GM21515 (cell line): ENCODE data around the gene HP1BP3.
"Not testable (repeated sequence)": the region's sequence is repeated elsewhere in the genome, so short reads cannot be mapped to it uniquely, and the experiment has no call there.

Source experiments
- ATAC-seq: cut with Tn5 transposase; IDR thresholded peaks from one replicate; pipeline ENCODE4 v1.9.1; 2021; ENCODE audit not compliant: unreplicated experiment

The HP1BP3 gene

DNA sequence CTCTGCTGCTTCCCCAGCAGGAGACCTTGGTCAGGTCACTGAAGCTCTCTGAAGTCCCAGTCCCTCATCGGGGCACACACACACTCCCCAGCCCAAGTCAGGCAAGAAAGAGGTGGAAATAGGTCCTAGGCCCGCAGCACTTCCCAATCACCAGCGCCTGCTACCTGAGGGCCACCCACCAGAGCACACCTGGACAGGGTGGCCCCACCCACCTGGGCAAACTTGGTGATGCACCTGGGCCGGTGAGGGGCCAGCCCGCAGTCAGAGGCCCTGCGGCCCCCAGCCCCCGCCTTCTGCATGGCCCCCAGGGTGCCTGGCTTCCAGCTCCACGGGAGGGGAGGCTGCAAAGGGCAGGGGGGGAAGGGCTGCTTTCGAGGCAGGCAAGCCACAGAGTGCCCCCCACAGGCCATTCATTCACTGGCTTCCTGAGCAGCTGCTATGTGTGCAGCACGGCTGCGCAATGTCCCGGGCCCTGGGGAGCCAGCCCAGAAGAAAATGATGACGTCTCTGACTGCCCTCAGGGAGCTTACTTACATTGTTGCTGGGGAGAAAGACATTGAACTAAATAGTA lies 59.3 kb downstream of the HP1BP3 start:
- no peak for ATAC-seq

DNA sequence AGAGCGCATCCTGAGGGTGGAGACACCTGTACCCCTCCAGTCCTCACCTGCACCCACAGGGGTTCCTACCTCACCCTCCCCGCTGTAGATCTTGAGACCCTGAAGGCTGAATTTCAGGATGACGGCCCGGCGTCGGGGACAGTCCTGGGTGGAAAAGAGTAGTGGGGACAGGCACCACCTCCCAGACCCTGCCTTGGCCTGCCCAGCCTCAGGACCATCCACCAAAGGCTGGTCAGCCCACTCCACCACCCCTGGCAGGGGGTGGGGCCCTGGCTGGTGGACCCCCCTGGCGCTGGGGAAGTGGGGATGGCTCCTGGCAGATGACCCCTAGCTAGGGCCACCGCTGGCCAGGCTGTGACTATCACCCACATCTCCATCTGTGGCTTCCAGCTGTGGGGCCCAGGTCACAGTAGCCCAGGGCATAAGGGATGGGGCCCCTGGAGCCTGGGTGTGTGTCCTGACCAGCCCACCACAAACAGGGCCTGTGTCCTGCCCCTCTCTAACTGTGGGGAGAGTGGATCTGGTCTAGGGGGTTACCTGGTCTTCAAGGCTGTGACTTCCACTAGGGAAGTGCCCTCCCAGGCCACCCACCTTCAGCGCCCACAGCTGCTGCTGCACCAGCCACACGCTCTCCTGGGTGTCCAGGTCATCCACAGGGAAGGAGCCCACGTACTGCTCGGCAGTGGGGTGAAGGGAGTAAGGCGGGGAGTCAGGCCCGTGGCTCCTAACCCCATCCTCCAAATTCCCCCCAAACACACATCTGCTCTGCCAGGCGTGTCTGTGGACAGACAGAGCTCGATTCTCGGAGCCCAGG lies 60.0 kb downstream of the HP1BP3 start:
- no peak for ATAC-seq

DNA sequence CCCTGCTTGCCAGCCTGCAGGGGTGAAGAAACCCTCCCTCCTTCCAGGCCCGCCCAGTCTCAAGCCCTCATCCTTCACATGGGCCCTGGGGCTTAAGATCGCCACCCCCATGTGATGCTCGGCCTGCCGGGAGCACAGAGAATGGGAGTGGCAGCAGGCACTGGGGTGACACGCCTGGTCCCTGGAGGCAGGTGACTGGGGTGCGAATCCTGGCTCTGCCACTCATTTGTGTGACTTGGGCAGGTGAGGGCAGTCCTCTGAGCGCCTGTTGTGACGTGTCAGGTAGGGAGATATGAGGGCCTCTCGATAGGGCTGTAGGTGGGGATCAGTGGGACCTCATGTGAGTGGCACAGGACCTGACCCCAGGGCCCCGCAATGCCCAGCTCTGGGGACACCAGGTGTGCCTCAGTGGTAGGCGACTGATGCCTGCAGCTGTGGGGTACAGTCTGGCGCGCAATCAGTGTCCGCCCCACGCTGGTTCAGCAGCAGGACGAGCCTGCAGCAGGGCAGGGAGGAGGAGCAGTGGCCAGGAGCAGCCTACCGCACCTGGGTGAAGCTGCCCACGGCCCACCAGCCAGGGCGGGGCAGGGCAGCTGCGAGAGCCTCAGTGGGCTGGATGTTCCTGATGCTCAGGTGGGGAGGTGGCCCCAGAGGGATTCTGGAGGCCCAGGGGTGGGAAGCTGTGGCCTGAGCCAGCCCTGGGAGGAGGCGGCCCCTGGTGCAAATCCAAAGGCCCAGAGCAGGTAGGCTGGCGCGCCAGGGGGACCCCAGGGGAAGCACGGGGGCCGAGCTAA lies 60.8 kb downstream of the HP1BP3 start:
- no peak for ATAC-seq

DNA sequence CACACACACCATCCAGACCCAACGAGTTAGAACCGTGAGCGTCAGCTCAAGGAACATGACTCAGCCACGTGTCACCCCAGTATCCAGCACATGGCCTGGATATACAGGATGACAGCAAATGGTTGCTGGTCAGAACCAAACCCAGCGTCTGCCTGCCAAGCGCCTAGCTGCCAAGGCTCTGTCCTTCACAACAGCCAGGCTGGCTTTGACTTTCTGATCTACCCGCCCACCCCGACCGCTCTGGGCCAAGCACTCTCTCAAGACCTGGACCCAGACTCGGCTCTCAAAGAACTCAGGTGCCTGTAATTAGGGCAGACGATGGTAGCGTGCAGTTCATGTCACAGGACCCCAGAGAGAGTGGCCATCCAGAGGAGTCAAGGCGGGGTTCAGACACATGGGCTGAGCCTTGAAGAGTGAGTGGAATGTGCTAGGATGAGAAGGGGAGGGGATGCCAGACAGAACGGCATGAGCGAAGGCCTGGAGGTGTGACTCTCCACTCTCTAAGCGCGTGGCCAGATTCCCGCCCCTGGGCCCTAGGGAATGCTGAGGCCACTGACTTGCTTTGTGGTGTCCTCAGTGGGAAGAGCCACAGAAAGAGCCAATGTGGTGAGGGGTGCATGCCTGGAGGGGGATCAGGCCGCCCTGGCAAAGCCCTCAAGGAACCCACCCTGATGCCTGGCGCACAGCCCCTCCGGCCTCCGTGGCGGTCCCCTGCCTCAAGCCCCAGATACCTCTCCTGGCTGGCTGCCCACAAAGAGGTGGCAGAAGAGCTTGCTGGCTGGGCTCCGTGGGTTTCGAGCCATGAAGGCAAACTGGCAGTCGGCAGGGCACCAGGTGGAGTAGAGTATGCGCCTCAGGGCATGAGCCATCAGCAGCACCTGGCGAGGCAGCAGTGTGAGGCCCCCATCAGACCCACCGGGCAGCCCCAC lies 61.7 kb downstream of the HP1BP3 start:
- ATAC-seq, result no peak

DNA sequence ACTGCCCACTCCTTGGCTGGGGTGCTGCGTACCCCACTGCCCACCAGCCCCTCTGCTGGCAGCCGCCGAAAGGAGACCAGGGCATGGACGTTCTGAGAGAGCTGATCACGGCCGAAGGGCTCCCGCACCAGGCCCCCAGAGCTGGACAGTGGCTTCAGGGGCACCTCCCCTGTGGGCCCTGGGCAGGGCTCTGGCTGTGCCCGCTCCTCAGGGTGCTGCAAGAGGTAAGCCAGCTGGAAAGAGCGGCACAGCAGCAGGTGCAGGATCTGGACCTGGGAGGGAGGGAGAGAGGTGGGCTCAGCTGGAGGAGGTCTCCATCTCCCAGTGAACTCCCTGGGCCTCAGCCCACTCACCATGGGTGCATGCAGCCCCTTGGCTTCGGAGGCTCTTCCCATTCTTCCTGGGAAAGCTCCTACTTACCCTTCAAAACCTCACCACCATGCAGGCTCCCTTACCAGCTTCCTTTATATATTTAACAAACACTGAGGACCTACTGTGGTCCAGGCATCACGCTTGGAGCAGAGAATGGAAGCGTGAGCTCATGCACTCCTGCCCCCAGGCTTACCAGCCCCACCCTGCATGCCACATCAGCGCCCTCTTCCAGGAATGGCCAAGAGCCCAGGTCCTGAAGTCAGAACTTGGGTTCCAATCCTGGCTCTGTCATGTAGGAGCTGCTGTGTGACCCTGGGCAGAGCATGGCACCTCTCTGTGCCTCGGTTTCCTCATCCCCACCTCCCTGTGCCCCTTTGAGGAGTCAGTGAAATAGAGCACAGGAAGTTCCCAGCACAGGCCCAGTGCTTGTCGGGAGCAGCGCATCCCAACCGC lies 62.5 kb downstream of the HP1BP3 start:
- ATAC-seq, result no peak

DNA sequence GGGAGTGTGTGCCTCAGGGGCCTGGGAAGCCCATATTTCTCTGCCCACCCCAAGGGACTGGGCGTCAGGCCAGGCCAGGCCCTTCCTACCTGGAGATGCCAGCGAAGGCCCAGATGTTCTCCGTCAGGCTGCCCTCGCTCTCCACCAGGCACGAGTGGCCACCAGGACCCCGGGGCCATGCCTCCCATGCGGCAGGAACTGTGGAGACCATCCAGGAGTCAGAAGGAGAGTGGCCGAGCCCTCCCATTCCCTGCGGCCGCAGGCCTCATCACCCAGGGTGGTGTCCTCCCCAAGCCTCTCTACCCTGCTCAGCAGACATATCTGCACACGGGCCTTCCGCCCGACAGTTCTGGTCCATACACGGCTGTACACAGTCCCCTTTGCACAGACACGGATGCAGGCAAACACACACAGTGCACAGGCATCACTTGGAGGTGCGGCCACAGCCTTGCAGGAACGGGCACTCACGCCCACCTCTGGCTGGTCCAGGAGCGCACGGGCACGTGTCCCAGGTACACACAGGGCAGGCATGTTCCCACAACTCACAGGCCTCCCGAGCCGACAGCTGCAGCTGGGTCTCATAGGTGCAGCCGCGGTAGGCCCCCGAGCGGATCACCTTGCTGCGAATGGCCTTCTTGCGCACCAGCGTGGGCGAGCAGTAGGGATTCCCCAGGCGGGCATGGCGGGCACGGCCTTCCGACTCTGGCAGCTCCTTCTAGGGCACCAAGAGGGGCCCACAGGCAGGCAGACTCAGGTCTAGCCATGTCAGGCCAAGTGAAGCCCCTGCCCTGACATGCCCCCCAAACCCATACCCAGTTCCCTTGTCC lies 63.4 kb downstream of the HP1BP3 start:
- ATAC-seq, result no peak

DNA sequence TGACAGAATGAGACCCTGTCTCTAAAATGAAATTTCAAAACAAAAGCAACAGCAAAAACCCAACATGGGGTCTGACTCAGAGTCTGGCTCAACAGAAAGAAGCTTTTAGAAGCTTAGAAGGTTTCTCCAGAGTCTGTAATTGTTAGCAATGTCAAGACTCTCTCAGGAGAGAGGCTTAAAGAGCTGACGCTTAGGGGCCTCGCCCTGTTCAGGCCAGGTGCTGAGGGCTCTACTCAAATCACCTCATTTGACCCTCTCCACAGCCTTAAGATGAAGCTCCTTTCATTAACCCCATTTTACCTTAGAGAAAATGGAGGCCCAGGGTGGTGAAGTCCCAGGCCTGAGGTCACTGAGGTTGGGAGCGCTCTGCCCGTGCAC lies 64.0 kb downstream of the HP1BP3 start:
- ATAC-seq, result no peak

DNA sequence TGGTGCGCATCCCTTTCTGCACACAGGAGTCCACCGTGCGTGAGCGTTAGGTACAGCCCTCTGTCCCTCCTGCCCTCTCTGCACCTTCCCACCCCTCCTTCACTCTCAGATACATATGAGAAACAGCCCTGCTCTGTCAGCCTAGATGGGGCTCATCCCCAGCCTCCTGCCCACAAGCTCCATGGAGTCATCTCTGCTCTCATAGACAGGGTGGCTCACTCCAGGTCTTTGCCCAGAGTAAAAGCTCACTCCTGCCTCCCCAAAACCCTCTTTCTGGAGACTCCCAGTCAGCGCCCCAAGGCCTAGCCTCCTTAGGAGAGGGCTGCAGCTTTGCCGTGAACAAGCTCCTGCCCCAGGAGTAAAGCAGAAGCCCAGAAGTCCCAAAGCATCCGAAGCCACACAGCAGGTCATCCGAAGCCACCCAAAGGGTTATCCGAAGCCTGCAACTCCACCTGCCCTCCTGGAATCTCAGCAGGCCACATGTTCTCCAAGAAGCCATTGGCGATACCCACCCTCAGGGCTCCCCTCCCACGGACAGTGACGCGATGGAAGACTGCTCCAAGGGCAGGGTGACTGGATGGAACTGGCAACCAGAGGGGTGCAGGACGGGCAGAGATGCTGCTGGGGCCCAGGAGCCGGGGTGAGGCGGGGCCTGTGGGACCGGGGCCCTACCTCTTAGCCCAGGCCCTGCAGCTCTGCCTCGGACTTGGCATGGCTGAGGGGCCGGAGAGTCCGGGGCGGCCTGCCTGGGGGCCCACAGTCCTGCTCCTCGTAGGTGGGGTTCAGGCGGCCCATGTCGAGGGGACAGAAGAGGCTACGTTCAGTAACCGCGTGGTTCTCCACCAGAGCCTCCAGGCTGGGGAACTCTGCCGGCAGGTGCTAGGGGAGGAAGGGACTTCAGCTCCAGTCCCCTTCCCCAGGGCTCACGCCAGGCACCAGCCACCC lies 65.7 kb downstream of the HP1BP3 start:
- ATAC-seq, result no peak

DNA sequence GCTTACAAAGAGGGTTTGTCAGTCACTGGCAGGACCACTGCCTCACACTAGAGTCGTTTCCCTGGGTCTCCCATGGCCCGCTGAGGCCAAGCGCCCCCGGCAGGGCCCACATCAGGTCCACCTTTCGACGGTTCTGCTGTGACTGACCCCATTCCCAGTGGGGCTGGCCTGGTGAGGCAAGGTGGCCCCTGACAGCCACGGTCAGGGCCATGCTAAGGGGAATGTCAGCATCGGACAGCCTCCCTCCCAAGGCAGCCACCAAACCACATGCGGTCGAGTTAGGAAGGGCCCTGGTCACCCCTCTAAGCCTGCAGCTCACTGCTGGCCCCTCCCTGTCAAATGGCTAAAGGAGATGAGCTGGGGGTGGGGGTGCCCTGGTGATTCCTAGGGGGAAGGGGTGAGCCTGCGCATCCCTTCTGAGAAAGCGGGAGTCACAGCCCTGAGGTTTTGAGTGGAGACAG lies 66.4 kb downstream of the HP1BP3 start:
- no peak for ATAC-seq

DNA sequence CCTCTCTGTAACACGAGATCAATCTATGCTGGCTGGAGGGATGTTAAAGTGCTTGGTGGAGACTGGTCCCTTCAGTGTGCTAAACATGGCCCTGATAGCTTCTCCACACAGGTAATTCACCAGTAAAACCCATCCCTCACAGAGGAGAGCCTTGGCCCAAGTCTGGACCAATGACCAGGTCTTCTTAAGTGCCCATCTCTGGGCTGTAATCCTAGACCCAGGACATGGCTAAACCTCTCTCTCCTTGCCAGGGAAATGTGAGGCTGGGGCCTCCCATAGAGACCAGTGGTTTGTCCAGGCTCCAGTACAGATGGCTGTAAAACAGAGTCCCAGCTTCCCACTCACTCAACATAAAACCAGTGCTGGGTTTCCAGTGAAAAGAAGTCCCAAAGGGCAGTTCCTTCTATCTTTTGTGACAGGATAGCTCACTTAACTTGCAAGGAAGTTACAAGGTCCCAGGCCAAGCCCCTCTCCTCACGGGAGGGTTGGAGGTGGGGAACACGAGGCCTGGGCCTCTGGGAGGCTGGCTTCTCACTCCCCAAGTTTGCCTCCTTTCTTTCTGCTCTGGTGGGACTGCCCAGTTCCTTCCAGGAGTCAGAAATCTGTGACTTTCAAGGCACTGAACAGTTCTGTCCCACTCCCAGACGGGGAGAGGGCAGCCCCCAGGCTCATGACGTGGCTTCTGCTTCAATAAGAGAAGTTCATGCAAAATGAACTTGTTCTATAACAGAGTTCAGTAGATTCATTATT lies 67.1 kb downstream of the HP1BP3 start:
- no peak for ATAC-seq

DNA sequence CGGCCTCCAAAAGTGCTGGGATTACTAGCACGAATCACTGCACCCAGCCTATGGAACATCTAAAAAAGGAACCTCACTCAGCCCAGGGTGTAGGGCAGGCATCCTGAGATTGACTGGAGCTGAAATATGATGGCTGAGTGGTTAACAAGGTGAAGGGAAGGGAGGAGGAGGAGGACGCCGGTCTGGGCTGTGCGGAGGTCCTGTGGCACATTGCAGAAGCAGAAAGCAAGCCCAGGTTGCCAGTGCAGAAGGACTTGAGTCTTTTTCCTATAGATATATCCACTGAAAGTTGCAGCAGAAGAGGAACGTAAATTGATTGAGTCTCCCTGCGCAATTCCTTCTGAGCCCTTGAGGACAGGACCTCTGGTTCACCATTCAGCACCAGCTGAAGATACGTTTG lies 67.8 kb downstream of the HP1BP3 start:
- no peak for ATAC-seq

DNA sequence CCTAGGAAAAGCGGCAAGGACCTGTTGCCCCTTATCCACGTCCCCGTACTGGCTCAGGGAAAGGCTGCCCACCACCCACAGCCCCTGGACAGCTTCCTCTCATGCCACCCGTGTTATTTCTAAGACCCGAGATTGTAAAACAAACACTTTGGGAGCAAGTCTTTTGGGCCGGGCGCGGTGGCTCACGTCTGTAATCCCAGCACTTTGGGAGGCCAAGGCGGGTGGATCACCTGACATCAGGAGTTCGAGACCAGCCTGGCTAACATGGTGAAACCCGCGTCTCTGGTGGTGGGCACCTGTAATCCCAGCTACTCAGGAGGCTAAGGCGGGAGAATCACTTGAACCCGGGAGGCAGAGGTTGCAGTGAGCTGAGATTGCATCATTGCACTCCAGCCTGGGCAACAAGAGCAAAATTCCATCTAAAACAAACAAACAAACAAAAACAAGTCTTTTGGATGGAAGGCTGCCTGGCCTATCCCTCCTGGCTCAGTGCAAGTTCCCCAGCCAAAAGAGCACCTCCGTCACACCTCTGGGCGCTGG lies 68.7 kb downstream of the HP1BP3 start:
- not testable (repeated sequence) for ATAC-seq

DNA sequence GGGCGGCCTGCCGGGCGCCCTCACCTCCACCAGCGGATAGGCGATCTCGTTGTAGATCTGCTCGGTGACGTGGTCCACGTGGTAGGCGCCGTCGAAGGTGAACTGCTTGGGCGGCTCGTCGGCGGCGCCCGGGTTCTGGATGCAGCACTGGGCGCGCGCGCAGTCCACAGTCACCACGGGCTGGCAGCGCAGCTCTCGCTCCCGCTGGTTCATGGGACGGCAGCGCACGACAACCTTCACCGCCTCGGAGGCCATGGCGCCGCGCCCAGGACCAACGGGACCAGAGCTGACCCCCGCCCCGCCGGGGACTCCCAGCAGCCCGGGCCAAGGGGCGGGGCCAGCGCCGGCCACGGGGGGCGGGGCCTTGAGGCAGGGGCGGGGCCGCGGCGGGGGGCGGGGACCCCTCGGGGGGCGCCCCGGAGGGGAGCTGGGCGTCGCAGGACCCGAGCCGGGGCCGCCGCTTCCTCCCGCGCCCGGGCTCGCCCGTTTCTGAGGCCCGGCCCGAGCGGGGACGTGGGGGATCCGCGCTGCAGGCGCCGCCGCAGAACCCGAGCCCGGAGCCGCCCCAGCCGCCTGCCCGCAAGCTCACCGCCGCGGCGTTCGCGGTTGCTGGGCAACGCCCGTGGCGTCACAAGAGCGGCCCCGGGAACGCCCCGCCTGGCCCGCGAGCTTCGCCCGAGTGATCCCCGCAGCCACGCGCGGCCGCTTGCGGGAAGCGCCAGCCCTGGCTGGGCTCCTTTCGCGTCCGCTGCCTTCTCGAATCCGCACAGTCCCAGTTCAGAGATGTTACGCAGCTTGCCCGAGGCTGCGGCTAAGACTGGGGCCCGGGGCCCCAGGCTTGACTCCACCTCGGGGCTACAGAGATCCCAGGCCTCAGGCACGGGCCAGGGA lies 69.4 kb downstream of the HP1BP3 start, which contains the start of gene KIF17:
KIF17 (minus strand) TSS at position 556 of the 891 bp plus-strand sequence; CDS start at position 255, 301 bp downstream.
- ATAC-seq, result no peak

DNA sequence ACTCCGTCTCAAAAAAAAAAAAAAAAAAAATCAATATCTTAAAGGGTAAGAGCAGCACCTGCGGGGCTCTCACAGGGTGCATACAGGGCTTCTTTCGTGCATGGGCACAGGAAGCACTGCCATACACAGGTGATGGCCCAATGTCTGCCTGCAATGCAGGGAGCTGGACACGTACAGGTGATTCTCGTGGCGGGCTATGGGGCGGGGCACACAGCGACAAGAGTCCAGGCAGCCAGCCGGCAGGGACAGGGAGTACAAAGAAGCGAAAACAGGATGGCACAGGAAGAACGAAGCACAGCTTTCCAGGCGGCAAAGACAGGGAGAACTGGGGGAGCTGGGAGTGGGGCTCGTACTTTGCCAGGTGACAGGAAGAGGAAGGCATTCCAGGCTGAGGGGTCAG lies 70.9 kb downstream of the HP1BP3 start:
- no peak for ATAC-seq

DNA sequence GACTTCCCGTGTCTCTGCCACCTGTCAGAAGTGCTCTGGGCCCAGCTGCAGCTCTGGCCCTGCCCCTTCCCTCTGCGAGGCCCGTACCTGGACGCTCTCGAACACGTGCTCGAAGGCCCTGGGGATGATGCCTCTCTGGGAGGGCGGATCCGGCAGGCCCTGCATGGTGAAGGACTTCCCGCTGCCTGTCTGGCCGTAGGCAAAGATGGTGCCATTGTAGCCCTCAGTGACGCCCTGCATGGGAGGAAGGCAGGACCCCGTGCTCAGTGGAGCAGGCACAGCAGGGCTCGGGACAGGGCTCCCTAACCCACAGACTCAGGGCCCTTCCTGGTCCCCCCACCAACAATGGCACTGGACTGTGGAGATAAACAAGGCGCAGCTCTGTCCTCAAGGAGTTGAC lies 71.7 kb downstream of the HP1BP3 start:
- no peak for ATAC-seq

DNA sequence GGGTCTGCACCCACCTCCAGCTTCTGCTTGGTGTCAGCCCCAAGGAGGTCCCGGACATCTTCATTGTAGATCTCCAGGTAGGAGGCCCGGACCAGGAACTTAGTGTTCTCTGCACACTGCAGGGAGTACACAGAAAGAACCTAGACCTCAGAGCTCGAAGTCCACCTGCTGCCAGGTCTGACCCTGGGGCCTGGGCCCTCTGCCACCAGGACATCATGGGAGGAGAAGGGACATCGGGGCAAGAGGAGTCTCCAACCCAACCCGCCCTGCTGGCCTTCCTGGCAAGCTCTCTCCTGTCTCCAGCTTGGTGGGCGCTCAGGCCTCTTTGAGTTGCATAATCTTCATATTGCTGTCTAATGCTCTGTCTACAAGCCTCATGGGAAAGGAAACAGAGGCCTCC lies 73.7 kb downstream of the HP1BP3 start:
- no peak for ATAC-seq
